HG03025 (cell line): Measurements from ENCODE around the gene TAF1D.

Experiments
- ATAC-seq: cut with Tn5 transposase; IDR thresholded peaks from one replicate; pipeline ENCODE4 v1.9.1; 2021; ENCODE audit warnings: mild to moderate bottlenecking, moderate library complexity; ENCODE audit not compliant: unreplicated experiment, low FRiP score

The TAF1D gene

GRCh38 chr11:93727985-93728791 lies 13.1 kb downstream of the TAF1D start:
- ATAC-seq: no peak

GRCh38 chr11:93724089-93724488 lies 17.2 kb downstream of the TAF1D start:
- no peak for ATAC-seq

- no peak for ATAC-seq
Measured at GRCh38 chr11:93720522-93720921, 20.8 kb downstream of the TAF1D start.

- no peak for ATAC-seq
Measured at GRCh38 chr11:93719310-93719709, 22.0 kb downstream of the TAF1D start.

DNA sequence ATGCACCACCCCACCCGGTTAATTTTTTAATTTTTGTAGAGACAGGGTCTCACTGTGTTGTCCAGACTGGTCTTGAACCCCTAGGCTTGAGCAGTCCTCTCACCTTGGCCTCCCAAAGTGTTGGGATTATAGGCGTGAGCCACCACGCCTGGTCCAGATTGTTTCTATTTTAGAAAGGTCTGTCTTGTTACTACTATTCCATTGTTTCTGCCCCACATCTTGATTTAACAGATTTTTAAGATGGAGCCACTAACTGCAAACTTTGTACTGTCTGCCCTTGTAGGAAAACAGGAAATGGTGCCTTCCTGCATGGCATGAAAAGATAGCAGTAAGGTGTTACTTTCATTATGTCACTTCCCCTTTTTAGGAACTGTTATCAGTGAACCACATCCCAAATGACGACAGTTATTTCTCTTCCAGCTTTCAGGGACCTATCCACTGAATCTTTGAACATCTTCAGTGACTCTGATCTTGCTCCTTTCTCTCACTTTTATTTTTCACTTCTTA lies 23.2 kb downstream of the TAF1D start:
- peak; percentile 78 for ATAC-seq

- ATAC-seq: no peak
Measured at GRCh38 chr11:93717501-93717900, 23.8 kb downstream of the TAF1D start.

DNA sequence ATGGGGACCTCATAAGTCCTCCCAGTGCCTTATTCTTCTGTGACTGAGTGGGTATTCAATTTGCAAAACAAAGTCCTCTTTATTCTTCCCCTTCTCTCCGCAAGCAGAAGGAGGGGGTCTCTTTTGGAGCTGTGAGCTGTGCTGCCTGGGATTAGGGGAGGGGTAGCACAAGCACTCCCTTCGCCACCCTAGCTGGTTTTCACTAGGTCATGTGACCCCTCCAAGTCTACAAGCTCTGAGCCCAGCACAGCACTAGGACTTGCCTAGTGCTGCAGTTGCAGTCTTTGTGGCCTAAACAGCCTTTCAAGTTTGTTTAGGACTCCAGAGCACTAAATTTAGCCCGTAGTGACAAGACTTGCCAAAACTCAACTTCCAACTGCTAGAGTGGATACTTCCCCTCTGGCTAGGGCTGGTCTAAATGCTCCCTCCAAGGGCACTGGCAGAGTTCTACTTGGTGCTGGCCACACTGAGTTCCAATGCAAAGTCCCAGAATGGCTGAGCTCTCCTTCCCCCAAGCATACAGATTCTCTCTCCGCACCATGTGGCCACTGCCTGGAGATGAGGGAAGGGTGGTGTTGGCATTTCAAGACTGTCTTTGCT lies 25.4 kb downstream of the TAF1D start:
- no peak for ATAC-seq

GRCh38 chr11:93712678-93713077 lies 28.6 kb downstream of the TAF1D start:
- no peak for ATAC-seq

DNA sequence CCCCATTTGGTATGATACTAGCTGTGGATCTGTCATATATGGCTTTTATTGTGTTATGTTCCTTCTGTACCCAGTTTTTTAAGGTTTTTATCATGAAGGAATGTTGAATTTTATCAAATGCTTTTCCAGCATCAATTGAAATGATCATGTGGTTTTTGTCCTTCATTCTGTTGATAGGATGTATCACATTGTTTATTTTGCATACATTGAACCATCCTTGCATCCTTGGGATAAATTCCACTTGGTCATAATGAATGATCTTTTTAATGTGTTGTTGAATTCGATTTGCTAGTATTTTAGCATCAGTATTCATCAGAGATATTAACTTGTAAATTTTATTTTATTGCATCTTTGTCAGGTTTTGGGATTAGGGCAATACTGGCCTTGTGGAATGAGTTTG lies 31.1 kb downstream of the TAF1D start:
- no peak for ATAC-seq

DNA sequence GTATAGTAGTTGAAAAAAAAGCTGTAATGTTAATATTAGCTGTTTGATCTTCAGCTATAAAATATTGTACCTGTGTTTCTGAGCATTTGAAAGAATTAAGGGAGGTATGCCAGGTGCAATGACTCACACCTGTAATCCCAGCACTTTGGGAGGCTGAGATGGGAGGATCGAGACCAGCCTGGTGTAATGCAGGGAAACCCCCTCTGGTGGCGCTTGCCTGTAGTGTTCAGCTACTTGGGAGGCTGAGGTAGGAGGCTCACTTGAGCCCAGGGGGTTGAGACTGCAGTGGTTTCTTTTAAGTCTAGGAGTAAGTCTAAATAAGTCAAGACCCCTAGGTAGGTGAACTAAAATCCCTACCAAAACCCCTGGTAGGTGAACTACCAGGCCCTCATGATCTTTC lies 37.1 kb downstream of the TAF1D start:
- no peak for ATAC-seq

GRCh38 chr11:93700830-93701229 lies 40.5 kb downstream of the TAF1D start:
- ATAC-seq: no peak

DNA sequence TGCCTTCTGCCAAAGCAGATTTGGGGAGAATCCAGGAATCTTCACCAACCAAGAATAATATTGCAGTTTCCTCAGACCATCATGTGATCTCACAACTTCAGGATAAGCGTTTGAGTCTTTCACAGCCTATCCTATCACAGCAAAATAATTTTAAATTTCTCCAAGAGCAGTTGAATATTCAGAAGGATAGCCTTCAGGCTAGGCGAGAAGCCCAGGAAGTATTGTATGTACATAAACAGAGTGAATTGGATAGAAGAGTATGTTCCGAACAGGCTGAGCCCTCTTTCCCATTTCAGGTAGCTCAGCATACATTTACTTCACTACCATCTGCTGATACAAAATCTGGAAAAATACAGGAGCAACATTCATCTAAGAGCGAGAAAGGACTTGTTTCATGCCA lies 43.7 kb downstream of the TAF1D start:
- ATAC-seq: no peak

DNA sequence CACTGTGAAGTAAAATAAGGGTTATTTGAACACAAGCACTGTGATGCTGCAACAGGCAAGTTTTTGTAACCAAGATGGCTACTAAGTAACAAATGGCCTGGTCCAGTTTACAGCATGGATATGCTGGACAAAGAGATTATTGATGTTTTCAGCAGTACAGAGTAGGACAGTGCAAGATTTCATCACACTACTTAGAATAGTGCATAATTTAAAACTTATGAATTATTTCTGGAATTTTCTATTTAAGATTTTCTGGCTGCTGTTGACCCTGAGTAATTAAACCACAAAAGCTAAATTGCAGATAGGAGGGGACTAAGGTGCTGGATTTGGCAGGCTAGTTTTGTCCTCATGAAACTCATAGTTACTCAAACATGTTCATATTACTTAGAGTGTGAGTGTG lies 46.7 kb downstream of the TAF1D start:
- no peak for ATAC-seq

- no peak for ATAC-seq
Measured at GRCh38 chr11:93694109-93694508, 47.2 kb downstream of the TAF1D start.

- peak; percentile 75 for ATAC-seq
Measured at GRCh38 chr11:93689240-93689639, 52.1 kb downstream of the TAF1D start.

DNA sequence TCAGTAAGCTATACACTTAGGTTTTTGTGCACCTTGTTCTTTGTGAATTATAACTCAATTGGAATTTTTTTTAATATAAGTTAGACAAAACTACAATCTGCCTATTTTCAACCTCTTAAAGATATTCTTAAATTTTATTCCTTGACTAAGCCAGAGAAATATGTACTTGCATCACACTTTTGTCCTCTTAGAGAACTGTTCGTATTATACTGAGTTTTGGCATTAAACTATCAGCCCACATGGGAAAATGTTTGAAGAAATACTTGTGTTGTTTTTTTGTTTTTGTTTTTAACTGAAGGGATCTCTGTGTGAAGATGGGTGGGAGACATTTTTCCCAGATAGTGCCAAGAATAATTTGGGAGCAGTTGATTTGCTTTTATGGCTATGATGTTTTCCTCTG lies 54.5 kb downstream of the TAF1D start:
- no peak for ATAC-seq

DNA sequence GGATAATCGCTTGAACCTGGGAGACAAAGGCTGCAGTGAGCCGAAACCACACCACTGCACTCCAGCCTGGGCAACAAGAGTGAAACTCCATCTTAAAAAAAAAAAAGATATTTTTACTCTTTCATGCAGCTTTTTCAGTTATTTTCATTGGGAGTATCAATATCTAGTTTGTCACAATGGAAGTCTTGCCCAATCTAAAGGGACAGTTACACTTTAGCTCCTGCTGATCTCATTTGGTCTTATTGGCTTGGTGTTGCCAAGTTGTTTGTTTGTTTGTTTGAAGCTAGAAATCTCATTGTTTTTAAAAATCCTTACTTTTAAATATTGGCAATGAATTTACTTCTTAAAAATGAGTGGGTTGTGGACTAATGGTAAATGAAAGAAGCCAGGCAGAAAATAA lies 55.1 kb downstream of the TAF1D start:
- no peak for ATAC-seq
